ENCODE measurements around the gene AKT1.
A peak's percentile ranks its signal among the peaks of the same experiment; 100 is the strongest.

AKT1 gene

DNA sequence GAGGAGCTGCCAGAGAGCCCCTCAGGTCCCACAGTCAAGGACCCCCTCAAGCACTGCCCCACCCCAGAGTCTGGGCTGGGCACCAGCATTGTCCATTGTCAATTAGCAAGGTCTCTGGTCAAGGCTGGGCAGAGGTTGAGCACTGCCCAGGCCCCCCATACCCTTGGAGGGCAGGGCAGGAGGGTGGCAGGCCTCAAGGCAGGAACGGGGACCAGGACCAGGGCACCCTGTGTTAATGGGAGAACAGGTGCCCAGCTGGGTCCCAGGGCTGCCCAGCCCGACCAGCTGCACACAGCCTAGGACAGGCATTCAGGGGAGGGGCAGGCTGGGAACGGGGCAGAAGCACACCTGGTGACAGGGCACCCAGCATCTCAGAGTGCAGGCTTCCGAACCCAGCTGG is 24.2 kb downstream of the AKT1 start:
- DNase-seq: no peak

- DNase-seq: no peak
Measured at GRCh38 chr14:104770851-104771272, 24.7 kb downstream of the AKT1 start.

GRCh38 chr14:104770072-104770579 is 25.4 kb downstream of the AKT1 start:
- no peak for DNase-seq

- no peak for DNase-seq
Measured at GRCh38 chr14:104769324-104770071, 26.1 kb downstream of the AKT1 start.

DNA sequence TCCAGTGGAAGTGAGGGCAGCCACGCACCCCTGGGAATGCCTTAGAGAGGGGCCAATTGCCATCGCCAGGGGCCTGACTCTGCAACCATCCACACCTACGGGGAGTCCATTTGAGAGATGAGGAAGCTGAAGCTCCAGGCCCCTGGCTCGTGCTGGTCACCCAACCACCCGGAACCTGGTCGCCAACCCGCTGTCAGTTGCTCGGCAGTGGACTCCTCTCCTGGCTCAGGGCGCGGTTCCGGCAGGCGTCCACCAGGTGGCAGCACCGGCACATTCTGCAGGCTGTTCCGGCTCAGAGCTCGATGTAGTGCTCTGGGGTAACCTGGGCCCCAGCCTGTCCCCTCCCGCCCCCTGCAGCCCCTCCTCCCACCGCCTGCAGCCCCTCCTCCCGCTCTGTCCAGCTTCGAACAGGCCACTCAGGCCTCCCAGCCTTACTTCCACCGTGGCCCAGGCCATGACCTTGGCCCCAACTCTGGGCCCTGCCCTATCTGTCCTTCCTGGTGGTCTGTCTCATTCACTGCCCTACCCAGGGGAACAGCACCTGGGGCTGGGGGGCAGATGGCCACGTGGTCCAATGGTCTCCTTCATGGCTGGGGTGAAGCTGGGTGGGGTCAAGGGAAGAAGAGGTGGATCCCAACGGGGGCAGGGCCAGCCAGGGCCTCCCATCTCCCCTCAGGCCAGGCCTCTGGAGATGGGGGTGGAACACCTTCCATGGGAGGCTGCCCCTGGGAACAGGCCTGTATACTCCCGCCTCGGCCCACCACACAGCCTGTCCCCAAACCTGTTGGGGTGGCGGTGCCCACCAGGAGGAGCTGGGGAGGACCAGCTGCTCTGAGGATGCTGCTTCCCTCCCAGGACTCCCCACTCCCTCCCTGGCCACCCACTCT is 26.9 kb downstream of the AKT1 start:
- peak; percentile 53 to 64 for DNase-seq

- no peak for DNase-seq
Measured at GRCh38 chr14:104767634-104767918, 28.0 kb downstream of the AKT1 start.

DNA sequence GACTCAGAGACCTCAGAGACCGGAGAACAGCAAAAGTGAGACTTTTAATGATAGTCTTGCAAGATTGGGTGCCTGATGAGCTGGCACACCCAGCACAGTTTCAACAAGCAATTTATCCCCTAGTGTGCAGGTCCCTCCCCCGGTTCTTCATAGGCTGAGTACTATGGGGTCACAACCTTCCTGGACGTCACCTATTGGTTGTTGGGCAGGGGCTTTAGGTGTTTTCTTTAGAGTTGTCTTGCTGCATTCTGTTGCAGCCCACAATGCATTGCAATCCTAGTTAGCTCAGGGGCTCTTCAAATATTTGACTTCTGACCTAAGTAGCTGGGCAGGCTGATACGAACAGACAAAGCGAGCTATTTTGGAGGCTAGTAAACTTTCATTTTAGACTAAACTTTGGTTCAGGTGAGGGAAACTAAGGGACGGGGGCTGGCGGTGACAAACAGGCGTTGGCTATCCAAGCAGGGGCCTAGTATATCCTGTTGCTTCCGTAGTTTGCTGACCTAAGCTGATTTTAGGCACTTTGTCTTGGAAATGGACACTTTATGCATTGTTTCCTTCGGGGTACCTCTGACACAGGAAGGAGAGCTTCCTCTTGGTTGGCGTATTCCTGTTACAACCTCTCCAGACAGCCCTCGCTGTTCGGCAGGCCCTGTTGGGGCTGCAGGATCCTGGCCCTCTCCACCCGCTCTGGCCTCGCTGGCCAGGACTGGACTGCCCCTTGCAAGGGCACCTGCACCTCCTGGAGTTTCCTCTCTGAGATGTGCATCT is 28.5 kb downstream of the AKT1 start:
- DNase-seq: no peak

- no peak for DNase-seq
Measured at GRCh38 chr14:104766256-104766862, 29.2 kb downstream of the AKT1 start.

DNA sequence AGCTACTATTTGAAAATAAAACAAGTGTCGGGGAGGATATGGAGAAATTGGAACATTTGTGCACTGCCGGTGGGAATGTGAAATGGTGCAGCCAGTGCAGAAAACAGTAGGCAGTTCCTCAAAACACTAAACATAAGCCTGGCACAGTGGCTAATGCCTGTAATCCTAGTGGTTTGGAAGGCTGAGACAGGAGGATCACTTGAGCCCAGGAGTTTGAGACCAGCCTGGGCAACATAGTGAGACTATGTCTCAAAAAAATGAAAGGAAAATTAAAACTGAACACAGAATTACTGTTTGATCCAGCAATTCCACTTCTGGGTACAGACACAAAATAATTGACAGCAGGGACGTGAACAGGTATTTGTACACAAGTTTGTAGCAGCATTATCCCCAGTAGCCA is 30.0 kb downstream of the AKT1 start:
- DNase-seq: no peak

DNA sequence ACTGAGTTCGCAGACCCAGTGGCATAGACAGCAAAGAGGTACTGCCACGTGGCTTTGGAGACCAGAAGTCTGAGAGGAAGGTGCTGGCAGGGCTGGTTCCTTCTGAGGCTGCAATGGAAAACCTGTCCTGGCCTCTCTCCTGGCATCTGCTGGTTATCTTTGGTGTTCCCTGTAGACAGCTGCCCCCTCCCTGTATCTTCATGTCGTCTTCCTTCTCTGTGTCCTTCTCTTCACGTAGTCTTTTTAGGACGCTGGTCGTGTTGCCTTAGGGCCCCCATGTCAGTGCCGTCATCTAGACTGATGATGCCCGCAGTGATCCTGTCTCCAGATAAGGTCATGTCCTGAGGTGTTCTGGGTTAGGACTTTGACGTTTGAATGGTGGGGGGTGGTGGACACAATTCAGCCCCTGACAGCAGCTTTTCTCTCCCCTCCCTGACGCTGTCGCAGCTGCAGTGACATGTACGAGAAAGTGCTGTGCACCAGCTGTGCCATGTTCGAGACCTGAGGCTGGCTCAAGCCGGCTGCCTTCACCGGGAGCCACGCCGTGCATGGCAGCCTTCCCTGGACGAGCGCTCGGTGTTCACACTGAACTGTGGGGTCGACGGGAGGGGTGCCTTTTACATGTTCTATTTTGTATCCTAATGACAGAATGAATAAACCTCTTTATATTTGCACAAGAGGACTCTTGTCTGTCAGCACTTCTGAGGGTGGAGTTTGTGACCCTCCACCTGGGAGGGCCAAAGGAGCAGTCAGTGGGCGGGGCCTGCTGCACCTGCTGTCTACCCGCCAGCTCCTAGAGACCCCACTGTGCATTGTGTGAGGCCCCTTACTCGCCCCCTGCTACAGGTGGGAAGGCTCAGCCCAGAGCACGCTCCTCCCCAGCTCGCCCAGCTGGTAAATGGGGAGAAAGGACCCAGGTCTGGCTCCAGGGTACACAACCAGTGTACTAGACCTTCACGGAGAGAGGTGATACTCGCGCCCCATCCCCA is 36.3 kb downstream of the AKT1 start:
- DNase-seq: no peak

DNA sequence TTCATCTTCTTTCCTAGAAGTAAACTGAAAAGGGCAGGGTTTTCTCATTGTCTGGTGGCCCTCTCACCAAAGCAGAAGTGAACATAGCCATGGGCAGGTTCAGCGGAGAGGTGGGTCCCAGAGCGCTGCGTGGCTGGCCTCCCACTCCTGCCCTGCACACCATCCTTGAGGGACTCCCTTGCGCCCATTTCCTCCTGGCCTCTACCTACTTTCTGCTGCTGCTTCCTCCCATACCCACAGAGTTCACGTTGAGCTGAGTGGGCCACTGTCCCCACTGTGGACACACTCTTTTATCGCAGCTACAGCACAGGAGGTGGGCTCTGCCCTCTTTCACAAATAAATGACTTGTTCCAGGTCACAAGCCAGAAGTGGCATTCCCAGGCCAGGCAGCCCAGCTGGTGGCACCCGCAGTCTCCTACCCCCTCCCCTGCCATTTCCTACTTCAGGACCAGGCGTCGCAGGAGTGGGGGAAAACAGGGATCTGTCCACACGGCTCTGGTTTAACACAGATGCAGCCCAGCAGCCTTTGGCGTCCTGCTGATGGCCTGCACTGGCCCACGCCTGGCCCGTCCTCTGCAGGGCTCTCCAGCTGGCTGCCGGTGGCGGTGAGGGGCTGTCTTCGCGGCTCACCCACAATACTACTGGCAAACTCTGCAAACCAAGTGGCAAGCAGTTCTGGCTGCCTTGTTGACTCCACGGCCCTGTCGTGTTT is 37.7 kb downstream of the AKT1 start:
- no peak for DNase-seq

DNA sequence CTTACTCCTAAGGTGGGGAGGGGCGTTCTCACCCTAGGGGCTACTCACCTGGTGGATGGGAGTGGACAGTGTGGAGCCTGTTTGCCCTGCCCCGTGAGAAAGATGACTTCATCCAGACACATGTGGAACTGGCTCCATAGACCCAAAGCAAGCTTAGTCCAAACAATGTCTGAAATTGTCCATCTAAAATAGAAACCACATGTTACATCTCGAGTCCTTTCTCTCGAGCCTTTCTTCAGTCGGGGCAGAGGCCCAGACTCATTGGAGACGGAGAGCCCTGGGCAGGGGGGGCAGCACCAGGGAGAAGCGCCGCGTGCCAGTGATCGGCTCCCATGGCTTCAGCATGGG is 38.3 kb downstream of the AKT1 start:
- no peak for DNase-seq

- no peak for DNase-seq
Measured at GRCh38 chr14:104756477-104757237, 38.9 kb downstream of the AKT1 start.

- no peak for DNase-seq
Measured at GRCh38 chr14:104755621-104756020, 39.9 kb downstream of the AKT1 start.

DNA sequence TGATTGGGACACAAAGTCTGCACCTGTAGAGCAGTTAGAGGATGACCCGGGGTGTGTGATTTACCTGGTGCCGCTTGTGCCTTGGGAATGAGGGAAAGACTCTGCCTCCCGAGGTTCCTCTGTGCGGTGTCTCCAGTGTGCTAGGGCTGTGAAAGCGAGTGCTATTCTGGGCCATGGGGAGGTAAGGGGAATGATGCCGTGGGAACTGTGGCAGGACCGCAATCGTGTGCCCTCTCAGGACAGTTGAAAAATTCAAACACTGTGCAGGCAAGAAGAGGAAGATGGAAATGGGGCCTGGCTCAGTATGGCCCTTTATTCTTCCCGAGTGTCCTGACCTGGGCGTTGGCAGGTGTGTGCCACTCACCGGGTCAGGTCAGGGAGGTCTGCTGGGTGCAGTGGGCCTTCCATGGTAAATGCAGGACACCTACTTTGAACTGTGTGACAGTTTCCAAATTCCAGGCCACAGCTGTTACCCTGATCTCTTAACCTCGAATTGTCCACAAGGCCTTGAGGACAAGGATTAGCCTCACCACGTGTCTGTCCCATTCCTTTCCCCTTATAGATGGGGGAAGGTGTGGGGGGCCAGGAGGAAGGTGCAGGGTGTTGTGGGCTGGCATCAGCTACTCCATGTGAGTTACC is 41.2 kb downstream of the AKT1 start:
- no peak for DNase-seq

GRCh38 chr14:104753528-104754212 is 41.9 kb downstream of the AKT1 start:
- no peak for DNase-seq

DNA sequence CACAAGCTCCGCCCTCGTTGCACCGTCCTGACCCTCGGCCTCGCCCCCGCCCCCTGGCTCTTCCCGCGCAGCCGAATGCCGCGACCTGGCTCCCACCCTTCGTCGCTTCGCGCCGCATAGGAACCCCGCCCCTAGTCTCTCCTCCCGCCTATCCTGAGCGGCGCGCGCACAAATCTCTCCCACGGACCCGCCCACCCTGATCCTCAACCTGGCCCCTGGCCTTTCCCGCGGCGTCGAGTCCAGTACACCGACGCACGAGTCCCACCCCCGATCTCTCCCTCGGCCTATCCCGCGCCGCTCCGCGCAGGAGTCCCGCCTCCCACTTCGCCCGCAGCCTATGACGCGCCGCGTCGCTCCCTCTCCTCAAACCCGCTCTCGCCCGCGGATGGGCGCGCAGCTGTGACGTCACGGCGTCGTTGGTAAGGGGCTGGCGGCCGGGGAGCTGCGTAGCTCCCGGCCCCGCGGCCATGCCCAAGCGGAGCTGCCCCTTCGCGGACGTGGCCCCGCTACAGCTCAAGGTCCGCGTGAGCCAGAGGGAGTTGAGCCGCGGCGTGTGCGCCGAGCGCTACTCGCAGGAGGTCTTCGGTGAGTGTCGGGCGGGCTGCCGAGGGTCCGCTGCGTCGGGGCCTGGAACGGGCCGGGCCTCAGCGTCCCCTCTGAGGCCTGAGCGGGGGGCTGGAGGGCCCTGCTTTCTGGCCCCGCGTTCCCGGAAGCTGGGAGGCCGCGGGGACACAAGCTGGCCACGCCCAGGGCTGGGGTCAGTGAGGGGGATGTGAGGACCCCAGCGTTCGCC is 42.6 kb downstream of the AKT1 start, which contains the start of gene SIVA1:
TSS of gene SIVA1 (plus strand) at position 413 of the 793 bp plus-strand sequence. CDS start at position 468, 55 bp downstream.
- peak; percentile 99 to 100 for DNase-seq

DNA sequence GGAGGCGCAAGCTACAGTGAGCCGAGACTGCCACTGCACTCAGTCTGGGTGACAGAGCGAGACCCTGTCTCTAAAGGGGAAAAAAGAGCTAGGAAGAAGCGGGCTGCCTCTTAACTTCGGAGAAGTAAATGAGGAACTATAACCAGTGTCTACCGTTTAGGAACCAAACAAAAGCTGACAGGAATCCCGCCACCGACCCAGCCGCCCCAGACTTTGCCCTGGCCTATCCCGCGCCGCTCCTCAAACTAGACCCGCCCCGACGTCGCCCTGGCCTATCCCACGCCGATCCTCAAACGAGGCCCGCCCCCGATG is 43.2 kb downstream of the AKT1 start:
- peak in 1 of 2 experiments; percentile 100 for DNase-seq

Data from AML-193 (cell line).